ENCODE measurements around the gene ATP6AP1. TPM values are rescaled to one million over a fixed set of nuclear protein-coding genes. Genes with fewer than 3 reads are reported as not detected.

The ATP6AP1 gene
- total RNA-seq, 2 donors from 2014 or later = 40.8 to 75.7 TPM

DNA sequence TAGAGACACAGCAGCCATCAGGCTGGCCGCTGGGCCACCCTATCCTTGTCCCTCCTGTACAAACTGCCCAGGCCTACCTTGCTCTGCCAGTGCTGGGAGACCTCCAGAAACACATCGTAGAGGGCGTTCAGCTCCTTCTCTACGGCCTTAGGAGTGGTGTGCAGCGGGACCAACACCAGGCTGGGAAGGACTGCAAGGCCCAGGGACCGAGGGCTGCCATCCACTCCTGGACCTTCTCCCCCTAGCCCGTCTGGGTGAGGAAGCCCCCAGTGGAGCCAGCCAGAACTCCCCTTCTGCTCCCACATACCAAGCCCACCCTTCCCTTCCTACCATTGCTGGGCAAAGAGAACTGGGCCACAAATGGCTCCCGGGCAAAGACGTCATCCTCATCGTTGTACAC lies 25.3 kb upstream of the ATP6AP1 start:
- H3K4me3 ChIP-seq = no peak overlapping the region
- TF ChIP-seq CTCF (IDR thresholded peaks at IDR 0.05) = no peak
- no peak for DNase-seq (ENCODE audit: low spot score)
- no peak for ATAC-seq (ENCODE audit: insufficient number of reproducible peaks, low FRiP score, low read depth)
- no peaks in the 10 kb centered on the region for H3K9me3 ChIP-seq
- no peak overlapping the region for H3K27ac ChIP-seq
- H3K4me1 ChIP-seq (ENCODE audit: control insufficient read depth in 1 of 2, low read depth in 2 of 2) = peaks cover 6 to 23% of the 10 kb centered on the region in 2 donors
- H3K36me3 ChIP-seq = peaks cover 18% of the 10 kb centered on the region
- H3K27me3 ChIP-seq (replicated peaks; ENCODE audit: insufficient read depth) = no peaks in the 10 kb centered on the region

GRCh38 chrX:154403858-154404257 lies 24.6 kb upstream of the ATP6AP1 start:
- no peak overlapping the region for H3K4me3 ChIP-seq
- TF ChIP-seq CTCF (IDR thresholded peaks at IDR 0.05) = no peak
- H3K27me3 ChIP-seq (replicated peaks; ENCODE audit: insufficient read depth) = no peaks in the 10 kb centered on the region
- no peaks in the 10 kb centered on the region for H3K9me3 ChIP-seq
- H3K27ac ChIP-seq = no peak overlapping the region
- DNase-seq (ENCODE audit: low spot score) = no peak
- peaks cover 6 to 29% of the 10 kb centered on the region in 2 donors for H3K4me1 ChIP-seq (ENCODE audit: control insufficient read depth in 1 of 2, low read depth in 2 of 2)
- peaks cover 18% of the 10 kb centered on the region for H3K36me3 ChIP-seq
- no peak for ATAC-seq (ENCODE audit: insufficient number of reproducible peaks, low FRiP score, low read depth)

DNA sequence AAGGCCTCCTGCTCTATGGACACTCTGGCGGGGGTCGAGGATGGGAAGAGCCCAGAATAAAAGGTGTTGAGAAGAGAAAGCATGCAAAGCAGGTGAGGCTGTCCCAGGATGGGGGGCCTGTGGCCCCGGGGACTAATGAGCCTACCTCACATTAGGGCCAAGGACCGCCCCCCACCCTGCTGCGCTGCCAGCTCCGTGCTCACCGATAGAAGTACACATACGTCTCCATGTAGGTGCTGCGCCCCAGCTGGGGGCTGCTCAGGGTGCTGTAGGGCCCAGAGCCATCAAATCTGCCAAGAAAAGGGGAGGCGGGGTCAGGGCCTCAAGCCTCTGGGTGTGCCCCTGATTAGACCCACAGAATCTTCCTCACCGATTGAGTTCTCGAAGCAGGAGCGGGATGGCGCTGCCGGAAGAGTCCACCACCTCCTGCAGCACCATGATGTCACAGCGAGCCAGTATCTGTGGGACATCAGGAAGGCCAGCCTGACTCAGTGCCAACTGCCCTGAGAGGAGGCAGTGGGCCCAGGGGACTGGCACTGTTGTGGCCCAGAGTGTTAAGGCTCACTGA lies 23.8 kb upstream of the ATP6AP1 start:
- no peak for ATAC-seq (ENCODE audit: insufficient number of reproducible peaks, low FRiP score, low read depth)
- H3K9me3 ChIP-seq = no peaks in the 10 kb centered on the region

DNA sequence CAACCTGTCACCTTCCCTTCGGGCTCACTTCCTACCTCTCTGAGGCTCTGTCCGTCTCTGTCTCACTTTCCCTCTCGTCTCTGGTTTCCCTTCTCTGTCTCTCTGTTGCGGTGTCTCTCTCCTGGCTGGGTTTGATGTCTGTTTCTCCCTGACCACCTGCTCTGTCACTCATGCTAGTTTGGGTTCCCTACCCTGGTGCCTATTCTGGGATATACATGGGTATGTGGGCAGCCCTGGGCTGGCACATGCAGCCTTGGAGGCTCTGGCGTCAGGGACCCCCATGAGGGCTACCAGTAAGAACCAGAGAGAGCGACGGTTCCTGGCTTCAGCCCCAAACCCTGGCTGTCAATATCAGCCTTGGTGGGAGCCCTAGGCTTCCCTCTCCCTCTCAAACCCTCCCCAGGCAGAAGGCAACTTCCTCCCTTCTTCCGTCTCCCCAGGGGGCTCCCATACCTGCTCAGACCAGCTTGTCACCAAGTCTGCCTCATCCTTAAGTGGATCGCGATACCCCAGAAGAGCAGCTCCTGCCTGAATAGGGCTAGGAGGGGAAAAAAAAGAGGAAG lies 19.7 kb upstream of the ATP6AP1 start:
- ATAC-seq (ENCODE audit: insufficient number of reproducible peaks, low FRiP score, low read depth) (no peak), DNase-seq (ENCODE audit: low spot score) (no peak)
- no peak for TF ChIP-seq CTCF (IDR thresholded peaks at IDR 0.05)
- H3K27me3 ChIP-seq (replicated peaks; ENCODE audit: insufficient read depth) = no peaks in the 10 kb centered on the region
- H3K27ac ChIP-seq = peak overlapping the region; percentile 63 to 84
- no peaks in the 10 kb centered on the region for H3K36me3 ChIP-seq
- H3K4me1 ChIP-seq (ENCODE audit: control insufficient read depth in 1 of 2, low read depth in 2 of 2) = peaks cover 3 to 28% of the 10 kb centered on the region in 2 donors
- peak overlapping the region; percentile 73 for H3K4me3 ChIP-seq
- no peaks in the 10 kb centered on the region for H3K9me3 ChIP-seq

More for the DNA sequence above, 23.8 kb upstream of the ATP6AP1 start:
- no peak for DNase-seq (ENCODE audit: low spot score)
- Histone ChIP-seq H3K4me1 (ENCODE audit: control insufficient read depth in 1 of 2, low read depth in 2 of 2) (peaks cover 5 to 25% of the 10 kb centered on the region in 2 donors), H3K27ac (no peak overlapping the region), H3K4me3 (no peak overlapping the region), H3K36me3 (peaks cover 12% of the 10 kb centered on the region), H3K27me3 (replicated peaks; ENCODE audit: insufficient read depth) (no peaks in the 10 kb centered on the region)
- no peak for TF ChIP-seq CTCF (IDR thresholded peaks at IDR 0.05)

GRCh38 chrX:154409222-154409871 lies 19.1 kb upstream of the ATP6AP1 start, which contains the start of gene DNASE1L1:
TSS of gene DNASE1L1 (minus strand) at chrX:154409254. CDS start at chrX:154405568, 3,686 bp downstream.
- Histone ChIP-seq H3K27me3 (replicated peaks; ENCODE audit: insufficient read depth) (no peaks in the 10 kb centered on the region), H3K4me1 (ENCODE audit: control insufficient read depth in 1 of 2, low read depth in 2 of 2) (peaks cover 3 to 28% of the 10 kb centered on the region in 2 donors), H3K27ac (peak within 1 kb of the TSS; percentile 83 to 84), H3K9me3 (no peaks in the 10 kb centered on the region), H3K4me3 (peak within 1 kb of the TSS; percentile 73), H3K36me3 (no peaks in the 10 kb centered on the region)
- TF ChIP-seq CTCF (IDR thresholded peaks at IDR 0.05) = no peak
- ATAC-seq (ENCODE audit: insufficient number of reproducible peaks, low FRiP score, low read depth) = peak; percentile 60
- DNase-seq (ENCODE audit: low spot score) = peak; percentile 73

Data from thoracic aorta (tissue), 2 donors.